Endothelial cell of umbilical vein (primary cell): ENCODE results near the gene RGS7. TPM values are rescaled to one million over a fixed set of nuclear protein-coding genes. Genes with fewer than 3 reads are reported as not detected.

ENCODE experiments used
- BruUV-seq: library from RNA; stranded (reverse); fragments of 400-500 nt; replicated peaks from 2 replicates; lab custom pipeline; 2021; lab: Mats Ljungman, UMichigan
- CTCF ChIA-PET: fragments of 300-600, 350-600 bp; sonication (Branson Sonifier 250); formaldehyde crosslinking; loops from one replicate; lab custom pipeline; 2021; ENCODE audit warnings: antibody characterized with exemption, inconsistent platforms; lab: Charles Lee
- POLR2A ChIA-PET: fragments of 300-600, 350-600 bp; sonication (Branson Sonifier 250); formaldehyde crosslinking; loops from one replicate; lab custom pipeline; 2021; ENCODE audit warnings: antibody characterized with exemption, inconsistent platforms; lab: Charles Lee
- DNase-seq: peaks from one replicate; pipeline ENCODE4 v3.0.0-alpha.2; 2011; ENCODE audit warnings: low read depth, low spot score
- FAIRE-seq: peaks from 2 replicates; lab custom pipeline; 2011; peaks lifted over from hg19 to GRCh38; lab: Jason Lieb, UNC
- H2AFZ ChIP-seq: 2 replicates; pipeline ENCODE4 v1.6.0; 2012; ENCODE audit warnings: low read depth, low read length, control low read depth, inconsistent platforms
- H3K27ac ChIP-seq: 2 replicates; pipeline ENCODE4 v1.5.1; 2011; ENCODE audit warnings: low read depth, mild to moderate bottlenecking, control low read depth, low read length, moderate library complexity; ENCODE audit not compliant: insufficient read depth
- H3K27me3 ChIP-seq, 2 experiments: 2 replicates each; pipeline versions ENCODE4 v1.6.0 to v1.6.1; 2011; ENCODE audit warnings: low read length in 2 of 2, mixed read lengths in 1 of 2; ENCODE audit not compliant: control insufficient read depth in 2 of 2, insufficient read depth in 2 of 2
- H3K36me3 ChIP-seq, 2 experiments: 2 replicates in 1 of 2; 3 replicates in 1 of 2; pipeline ENCODE4 v1.5.1; 2011; ENCODE audit warnings: low read length in 2 of 2, mild to moderate bottlenecking in 1 of 2, moderate library complexity in 1 of 2; ENCODE audit not compliant: control insufficient read depth in 2 of 2, insufficient read depth in 2 of 2; ENCODE audit errors: extremely low read depth in 1 of 2
- H3K4me1 ChIP-seq: 3 replicates; pipeline ENCODE4 v1.5.1; 2011; ENCODE audit warnings: mild to moderate bottlenecking, low read length; ENCODE audit not compliant: control insufficient read depth, insufficient read depth; ENCODE audit errors: extremely low read depth
- H3K4me2 ChIP-seq: 2 replicates; pipeline ENCODE4 v1.6.1; 2011; ENCODE audit warnings: low read length, control low read depth, mixed read lengths; ENCODE audit not compliant: insufficient read depth
- H3K4me3 ChIP-seq, 3 experiments: fragments of 200-600 bp in 1 of 3; sonication (generic), shearing (Covaris generic) in 1 of 3; replicated peaks in 1 of 3; 2 replicates each; pipeline ENCODE4 v1.5.1; 2011 to 2016; ENCODE audit warnings: control low read depth in 3 of 3, low read length in 3 of 3, mild to moderate bottlenecking in 2 of 3, inconsistent platforms in 1 of 3, low read depth in 1 of 3, moderate library complexity in 1 of 3; ENCODE audit not compliant: insufficient read depth in 1 of 3
- H3K79me2 ChIP-seq: 2 replicates; pipeline ENCODE4 v1.6.0; 2012; ENCODE audit warnings: low read length, inconsistent platforms; ENCODE audit not compliant: control insufficient read depth, insufficient read depth
- H3K9ac ChIP-seq: replicated peaks from 2 replicates; pipeline ENCODE3; 2011; ENCODE audit warnings: low read length, control low read depth; ENCODE audit not compliant: insufficient read depth; ENCODE audit errors: extremely low read depth
- H3K9me1 ChIP-seq: replicated peaks from 3 replicates; pipeline ENCODE4 v1.6.0; 2011; ENCODE audit warnings: mild to moderate bottlenecking, low read length; ENCODE audit not compliant: control insufficient read depth, insufficient read depth; ENCODE audit errors: extremely low read depth
- H3K9me3 ChIP-seq: replicated peaks from 2 replicates; pipeline ENCODE4 v1.5.1; 2012; ENCODE audit warnings: low read length, inconsistent platforms; ENCODE audit not compliant: control insufficient read depth, insufficient read depth
- H4K20me1 ChIP-seq: replicated peaks from 2 replicates; pipeline ENCODE3; 2011; ENCODE audit warnings: mild to moderate bottlenecking, low read length; ENCODE audit not compliant: control insufficient read depth, insufficient read depth; ENCODE audit errors: extremely low read depth
- CTCF ChIP-seq, 2 donors: IDR thresholded peaks; 1 replicate in 1 of 2; 2 replicates in 1 of 2; pipeline ENCODE4 v1.5.1; 2011; ENCODE audit warnings: low read length in 2 of 2, mild to moderate bottlenecking in 2 of 2, moderate library complexity in 2 of 2, control low read depth in 1 of 2, inconsistent platforms in 1 of 2, low read depth in 1 of 2; ENCODE audit not compliant: insufficient read depth in 1 of 2; ENCODE audit errors: extremely low read depth in 1 of 2
- EZH2 ChIP-seq: IDR thresholded peaks from 2 replicates; pipeline ENCODE4 v1.6.1; 2012; ENCODE audit warnings: borderline replicate concordance, low read depth, mild to moderate bottlenecking, moderate library complexity, low read length, inconsistent platforms; ENCODE audit not compliant: severe bottlenecking
- FOS ChIP-seq: IDR thresholded peaks from 2 replicates; pipeline ENCODE4 v1.6.1; 2011; ENCODE audit warnings: mild to moderate bottlenecking, low read length, moderate library complexity, borderline replicate concordance; ENCODE audit not compliant: insufficient read depth
- GATA2 ChIP-seq: IDR thresholded peaks from 2 replicates; pipeline ENCODE4 v1.7.0; 2011; ENCODE audit warnings: low read depth, mild to moderate bottlenecking, moderate library complexity, mixed read lengths, low read length; ENCODE audit not compliant: insufficient read length, insufficient read depth
- JUN ChIP-seq: IDR thresholded peaks from 2 replicates; pipeline ENCODE4 v1.6.1; 2011; ENCODE audit warnings: borderline replicate concordance, low read depth; ENCODE audit not compliant: insufficient read length, insufficient read depth
- MAX ChIP-seq: IDR thresholded peaks from 2 replicates; pipeline ENCODE4 v1.6.1; 2011; ENCODE audit not compliant: insufficient read depth, insufficient read length
- MYC ChIP-seq: IDR thresholded peaks from one replicate; pipeline ENCODE4 v1.6.1; 2011; ENCODE audit warnings: mild to moderate bottlenecking, low read depth, low read length
- POLR2A ChIP-seq: IDR thresholded peaks from 2 replicates; pipeline ENCODE4 v1.6.1; 2012; ENCODE audit warnings: low read depth, mild to moderate bottlenecking, control low read depth, low read length
- POLR2AphosphoS5 ChIP-seq: IDR thresholded peaks from 2 replicates; pipeline ENCODE4 v1.6.1; 2012; ENCODE audit warnings: low read depth, mild to moderate bottlenecking, control low read depth, low read length, moderate library complexity; ENCODE audit not compliant: insufficient read depth
- dilution Hi-C: fragments of 300-500 bp; cut with MboI; formaldehyde crosslinking; loops from one replicate; pipeline ENCODE4 v1.15.0; 2019; ENCODE audit warnings: low sequenced_read_pairs; ENCODE audit not compliant: extremely low pct_ligation_motif_present
- intact Hi-C: fragments of 100-400 bp; cut with micrococcal nuclease; formaldehyde crosslinking; loops from one replicate; pipeline ENCODE4 v1.10.0; 2022
- polyA plus RNA-seq, 4 experiments: library from polyadenylated mRNA; depleted of rRNA in 3 of 4; stranded (reverse) in 3 of 4; unstranded in 1 of 4; fragments of >200 nt; gene quantifications; 2 replicates each; pipeline versions ENCODE4 v1.2.1 to v1.2.3, GENCODE V29; 2011 to 2012; ENCODE audit warnings: missing spikeins in 1 of 4
- total RNA-seq: library from RNA; stranded (reverse); gene quantifications from 2 replicates; pipeline ENCODE4 v1.2.3, GENCODE V29; 2021

Gene RGS7
- total and polyA plus RNA-seq, 2 donors (not counting 3 experiments of a cell fraction or from before 2014, with no cell fraction given), result 0.43 to 0.44 TPM

- Histone ChIP-seq H4K20me1 (no peaks in the 10 kb centered on the region), H3K4me2 (no peak overlapping the region), H3K4me1 (no peaks in the 10 kb centered on the region), H3K79me2 (no peaks in the 10 kb centered on the region), H3K4me3 (no peak overlapping the region), H3K9ac (no peak overlapping the region), H3K27me3 (no peaks in the 10 kb centered on the region), H2AFZ (no peak overlapping the region), H3K9me1 (no peaks in the 10 kb centered on the region), H3K27ac (no peak overlapping the region), H3K9me3 (peaks cover 2% of the 10 kb centered on the region), H3K36me3 (no peaks in the 10 kb centered on the region)
- BruUV-seq, result no TSS peak
- intact Hi-C loops, result no loop called here
- dilution Hi-C loops, result no loop called here
- ChIA-PET POLR2A (no interaction called here), CTCF (no interaction called here)
- FAIRE-seq (no peak), DNase-seq (no peak)
- no peak for TF ChIP-seq JUN
- TF ChIP-seq EZH2, result no peak
- no peak for TF ChIP-seq GATA2
- no peak for TF ChIP-seq CTCF (IDR thresholded peaks at IDR 0.05; ENCODE audit: extremely low read depth in 1 of 2, insufficient read depth in 1 of 2, low read depth in 1 of 2, low read length in 2 of 2)
- TF ChIP-seq MYC, result no peak
- no peak for TF ChIP-seq MAX
- TF ChIP-seq POLR2A, result no peak
- no peak for TF ChIP-seq POLR2AphosphoS5
- TF ChIP-seq FOS, result no peak
These were observed 57.7 kb downstream of the RGS7 start for GRCh38 chr1:241299347-241299746.
